GM19397 (cell line): ENCODE results near the gene ARHGAP26.

Experiments
- ATAC-seq: cut with Tn5 transposase; IDR thresholded peaks from one replicate; pipeline ENCODE4 v1.9.1; 2021; ENCODE audit warnings: mild to moderate bottlenecking, moderate library complexity; ENCODE audit not compliant: unreplicated experiment

Gene ARHGAP26

GRCh38 chr5:143121135-143121475, 350.9 kb downstream of the ARHGAP26 start:
- no peak for ATAC-seq

GRCh38 chr5:143124593-143124992, 354.4 kb downstream of the ARHGAP26 start:
- ATAC-seq = no peak

GRCh38 chr5:143126174-143127019, 356.2 kb downstream of the ARHGAP26 start:
- ATAC-seq = no peak

DNA sequence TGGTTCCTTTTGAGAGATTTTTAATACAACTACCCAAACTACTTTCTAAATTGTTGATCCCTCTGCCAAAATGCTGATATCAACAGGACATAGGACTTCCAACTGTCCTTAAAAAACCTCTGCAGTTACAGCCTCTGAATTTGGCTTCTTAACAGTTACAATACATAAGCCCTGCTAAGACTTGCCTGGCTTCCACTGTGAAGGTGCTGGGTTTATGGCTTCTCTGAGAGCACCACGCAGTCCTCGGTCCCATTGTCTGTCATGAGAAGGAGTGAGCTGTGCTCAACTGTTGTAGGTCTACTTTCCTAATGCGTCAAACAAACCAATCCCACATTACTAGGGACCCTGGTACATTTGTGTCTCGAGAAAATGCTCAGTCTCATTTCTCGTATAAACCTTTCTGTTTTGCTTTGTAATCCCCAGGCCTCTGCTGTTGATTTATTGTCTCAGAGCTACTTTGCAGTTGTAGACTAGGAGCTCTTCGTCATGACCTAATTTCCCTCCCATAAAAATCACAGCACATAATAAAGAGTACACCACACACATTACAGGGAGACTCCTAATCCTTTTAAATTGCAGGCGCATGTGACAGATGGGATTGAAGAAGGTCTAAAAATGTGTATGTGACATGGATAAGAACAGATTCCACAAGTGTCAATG, 358.4 kb downstream of the ARHGAP26 start:
- ATAC-seq = no peak

- ATAC-seq = no peak
Measured at GRCh38 chr5:143129203-143129602, 359.0 kb downstream of the ARHGAP26 start.

DNA sequence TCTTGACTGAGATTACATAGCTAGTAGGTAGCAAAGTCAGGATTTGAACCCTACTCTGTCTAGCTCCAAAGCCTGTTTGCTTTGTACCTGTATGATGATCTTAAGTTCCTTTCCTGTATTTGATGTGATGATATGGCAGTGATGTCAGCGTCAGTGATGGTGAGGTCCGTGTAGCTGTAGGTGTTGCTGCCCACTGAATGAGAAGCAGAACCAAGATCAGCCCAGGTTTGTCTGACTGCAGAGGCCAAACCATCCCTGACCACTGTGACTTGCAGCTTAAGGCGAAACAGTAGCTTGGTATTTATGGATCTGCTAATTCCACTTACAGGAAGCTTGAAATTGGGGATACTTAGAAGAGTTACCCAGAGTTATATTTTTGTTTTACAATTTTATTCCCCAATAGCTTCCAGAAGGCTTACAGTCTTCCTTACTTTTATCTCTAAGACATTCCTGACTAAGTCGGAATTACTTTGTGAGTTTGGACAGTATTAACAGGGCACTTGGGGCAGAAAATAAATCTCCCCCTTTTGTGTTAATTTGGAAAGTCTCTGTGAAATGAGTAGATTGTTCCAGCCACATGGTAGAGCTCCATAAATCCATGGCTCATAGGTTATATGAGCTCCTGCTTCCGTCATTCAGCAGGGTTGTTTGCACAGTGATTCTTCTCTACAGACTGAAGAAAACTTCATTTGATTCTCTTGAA, 359.9 kb downstream of the ARHGAP26 start:
- no peak for ATAC-seq

DNA sequence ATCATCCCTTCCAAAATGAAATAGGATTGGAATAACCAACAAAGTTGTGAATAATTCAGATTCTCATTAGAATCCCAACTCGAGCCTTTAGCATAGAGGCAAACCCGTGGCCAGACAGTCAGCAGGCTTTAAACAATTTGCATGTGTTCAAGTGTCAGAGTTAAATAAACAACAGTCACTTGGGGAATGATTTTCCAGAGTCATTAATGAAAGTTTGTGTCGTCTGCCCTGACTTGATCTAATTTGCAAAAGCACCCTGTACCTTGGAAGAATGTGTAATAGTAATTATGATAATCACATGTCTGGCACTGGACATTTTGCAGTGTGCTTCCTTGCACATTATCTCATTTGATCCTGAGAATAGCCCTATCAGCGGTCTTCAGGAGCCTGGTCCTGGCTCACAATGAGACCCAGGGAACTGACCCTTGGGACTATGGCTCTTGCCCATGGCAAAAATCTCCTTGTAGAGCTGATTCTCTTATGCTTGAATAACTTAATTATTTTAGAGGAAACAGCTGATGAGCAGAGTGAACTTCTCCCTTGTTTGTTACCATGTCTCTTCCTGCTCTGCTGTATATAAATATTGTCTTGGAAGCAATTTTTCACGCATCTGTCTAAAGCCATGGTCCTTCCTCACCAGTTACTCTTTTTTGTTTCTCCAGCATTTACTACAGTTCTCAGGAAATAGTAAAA, 360.6 kb downstream of the ARHGAP26 start:
- ATAC-seq = no peak

- ATAC-seq = no peak
Measured at GRCh38 chr5:143131972-143132371, 361.8 kb downstream of the ARHGAP26 start.

GRCh38 chr5:143132739-143133138, 362.6 kb downstream of the ARHGAP26 start:
- no peak for ATAC-seq

DNA sequence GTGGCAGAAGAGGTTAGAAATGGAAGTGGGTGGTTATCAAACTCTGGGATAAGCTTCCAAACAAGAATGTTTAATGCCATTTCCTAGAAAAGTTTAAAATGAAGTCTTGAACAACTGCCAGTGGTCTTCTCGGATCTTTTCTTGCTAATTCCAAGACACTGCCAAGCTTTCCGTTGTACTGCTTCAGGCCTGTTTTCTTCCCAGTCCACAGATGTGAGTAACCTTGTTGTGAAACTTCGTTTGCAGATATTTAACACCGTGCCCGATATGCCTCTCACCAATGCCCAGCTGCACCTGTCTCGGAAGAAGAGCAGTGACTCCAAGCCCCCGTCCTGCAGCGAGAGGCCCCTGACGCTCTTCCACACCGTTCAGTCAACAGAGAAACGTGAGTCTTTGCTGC, 363.5 kb downstream of the ARHGAP26 start:
- ATAC-seq = no peak

DNA sequence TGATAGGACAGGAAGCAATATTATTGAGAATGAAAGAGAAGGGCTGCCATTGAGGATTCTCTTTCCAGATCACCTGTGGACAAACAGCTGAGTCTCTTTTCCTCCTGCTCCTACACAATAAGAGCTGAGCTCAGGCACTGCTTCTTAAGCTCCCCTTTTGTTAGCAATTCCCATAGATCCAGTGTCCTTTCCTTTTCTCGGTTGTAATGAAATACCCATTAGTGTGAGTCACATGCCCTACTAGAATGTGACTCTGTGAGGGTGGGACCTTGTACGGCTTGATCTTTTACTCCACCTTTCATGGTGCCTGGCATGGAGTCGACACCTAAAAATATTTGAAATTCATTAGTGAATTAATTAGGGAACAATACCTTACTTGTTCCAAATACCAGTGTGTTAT, 364.1 kb downstream of the ARHGAP26 start:
- no peak for ATAC-seq

GRCh38 chr5:143134900-143135299, 364.7 kb downstream of the ARHGAP26 start:
- ATAC-seq = peak; percentile 58

DNA sequence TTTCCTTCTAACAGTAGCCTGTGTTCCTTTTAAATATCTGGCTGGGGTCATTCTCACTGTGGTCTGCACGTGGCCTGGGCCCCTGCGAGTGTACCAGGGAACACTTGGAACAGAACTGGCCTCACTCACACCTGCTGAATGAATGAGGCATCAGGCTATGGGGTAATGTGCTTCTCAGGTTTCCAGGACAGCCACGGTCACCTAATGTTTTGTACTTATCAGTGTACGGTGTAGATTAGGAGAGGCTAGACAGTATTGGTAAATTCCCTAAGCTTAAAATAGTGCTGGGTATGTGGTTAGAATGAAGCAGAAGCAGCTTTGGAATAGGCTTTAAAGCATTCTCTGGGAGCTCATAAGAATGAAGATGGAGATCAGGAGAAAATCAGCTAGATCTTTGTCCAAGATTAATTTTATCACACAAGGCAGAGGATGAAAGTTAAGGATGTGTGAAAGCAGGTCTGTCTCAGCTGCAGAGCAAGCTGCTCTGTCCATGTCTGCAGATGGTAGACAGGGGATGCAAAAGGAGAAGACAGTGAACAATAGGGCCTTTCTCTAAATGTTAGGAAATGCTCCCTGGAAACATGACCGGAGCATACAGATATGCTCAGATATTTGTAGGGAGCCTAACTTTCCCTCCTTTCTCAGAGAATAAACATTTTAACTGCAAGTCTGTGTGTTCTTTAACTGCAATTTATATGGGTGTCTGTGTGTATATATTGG, 365.8 kb downstream of the ARHGAP26 start:
- no peak for ATAC-seq

DNA sequence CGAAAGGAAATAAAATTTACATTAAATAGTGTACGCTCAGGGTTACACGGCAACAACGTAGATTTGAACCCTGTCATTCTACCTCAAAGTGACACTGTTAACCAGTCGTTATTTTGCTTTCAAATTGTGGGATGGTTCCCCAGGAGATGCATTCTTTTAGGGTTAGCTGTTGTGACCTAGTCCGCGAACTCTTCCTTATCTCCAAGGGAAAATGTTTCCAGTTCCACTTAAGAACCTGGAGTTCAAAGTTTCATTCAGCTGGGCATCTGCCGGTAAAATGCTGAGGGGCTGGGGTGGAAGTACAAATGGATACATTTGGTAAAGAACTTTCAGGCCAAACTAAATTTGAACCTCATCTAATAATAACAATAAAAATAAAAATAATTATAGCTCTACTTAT, 368.7 kb downstream of the ARHGAP26 start:
- no peak for ATAC-seq

GRCh38 chr5:143139585-143139984, 369.4 kb downstream of the ARHGAP26 start:
- ATAC-seq = no peak

DNA sequence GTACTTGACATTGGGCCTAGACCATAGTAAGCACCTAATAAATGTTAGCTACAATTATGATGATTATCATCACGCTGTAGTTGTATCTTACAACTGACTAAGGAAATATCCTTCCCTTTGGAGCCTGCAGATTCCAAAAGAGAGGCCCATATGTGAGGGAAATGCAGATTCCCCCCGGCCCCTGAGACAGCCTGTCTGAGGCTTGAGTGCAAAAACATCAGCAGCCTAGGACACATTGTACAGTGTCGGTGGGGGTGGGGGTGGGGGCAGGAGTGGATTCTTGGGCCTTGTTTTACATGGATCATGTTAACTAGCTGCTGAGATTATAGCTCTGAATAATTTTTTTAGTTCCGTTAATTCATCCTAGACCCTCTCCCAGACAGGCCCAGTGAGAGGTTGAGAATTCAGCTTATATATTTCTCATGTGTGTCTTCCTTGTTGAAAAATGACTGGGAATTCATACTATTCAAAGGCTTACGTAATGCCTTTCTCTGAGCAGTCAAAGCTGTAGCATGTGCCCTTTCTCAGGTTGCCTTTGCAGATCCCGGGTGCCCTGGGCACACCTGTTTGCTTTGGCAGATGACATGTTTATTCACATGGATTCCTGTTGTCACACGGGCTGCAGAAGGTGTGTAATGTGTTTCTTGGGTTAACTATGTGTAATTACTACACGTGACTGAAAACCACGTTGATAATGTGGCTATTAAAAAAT, 370.5 kb downstream of the ARHGAP26 start:
- ATAC-seq = no peak

GRCh38 chr5:143141652-143142051, 371.5 kb downstream of the ARHGAP26 start:
- no peak for ATAC-seq

DNA sequence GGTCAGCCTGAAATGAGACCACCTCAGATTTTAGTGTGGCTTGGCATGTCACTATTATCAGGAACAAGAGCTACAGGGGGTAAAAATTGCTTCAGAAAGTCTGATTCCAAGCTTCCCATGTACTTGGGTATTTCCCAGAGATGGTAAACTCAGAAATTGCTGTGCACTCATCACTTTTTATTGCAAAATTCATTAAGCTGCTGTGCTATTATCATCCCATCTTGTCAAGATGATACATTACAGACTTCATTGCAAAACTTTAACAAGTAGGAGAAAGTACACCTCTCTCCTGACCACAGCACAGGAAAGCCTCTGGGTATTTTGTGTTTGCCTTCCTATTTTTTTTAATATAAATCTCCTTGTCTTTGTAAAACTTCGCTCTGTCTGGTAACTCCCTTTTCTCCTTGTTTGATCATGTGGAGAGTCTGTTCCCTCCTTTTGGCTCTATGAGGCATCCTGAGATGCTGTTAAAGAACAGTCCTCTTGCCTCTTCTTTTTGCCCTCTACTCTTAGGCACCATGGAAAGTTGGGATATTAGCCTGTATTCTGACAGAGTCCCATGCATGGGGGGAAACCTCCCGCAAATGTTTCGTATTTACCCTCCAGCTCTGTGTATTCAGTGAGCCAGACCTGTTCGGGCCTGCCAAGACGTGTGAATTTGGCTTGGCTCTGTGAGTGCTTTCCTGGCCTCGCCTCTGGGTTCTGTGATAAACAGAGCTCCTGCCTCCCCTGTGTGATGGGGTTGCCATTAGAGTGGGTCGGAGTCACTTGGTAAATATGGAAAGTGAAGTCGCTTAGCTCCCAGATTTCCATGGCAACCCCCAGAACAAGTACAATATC, 372.6 kb downstream of the ARHGAP26 start:
- no peak for ATAC-seq

GRCh38 chr5:143143973-143144372, 373.8 kb downstream of the ARHGAP26 start:
- ATAC-seq = no peak
